ENCODE measurements around the gene HGF.

Gene HGF

GRCh38 chr7:81690251-81690650, 79.6 kb downstream of the HGF start:
- TF ChIP-seq GATA2 (IDR thresholded peaks at IDR 0.05; ENCODE audit: low read depth, low read length) (no peak), GATA3 (IDR thresholded peaks at IDR 0.05; ENCODE audit: low read depth, low read length) (no peak)

GRCh38 chr7:81688622-81689411, 81.0 kb downstream of the HGF start:
- TF ChIP-seq GATA2 (IDR thresholded peaks at IDR 0.05; ENCODE audit: low read depth, low read length) (no peak), GATA3 (IDR thresholded peaks at IDR 0.05; ENCODE audit: low read depth, low read length) (no peak)

- TF ChIP-seq GATA3 (IDR thresholded peaks at IDR 0.05; ENCODE audit: low read depth, low read length) (no peak), GATA2 (IDR thresholded peaks at IDR 0.05; ENCODE audit: low read depth, low read length) (no peak)
Observed at GRCh38 chr7:81687062-81687461, 82.8 kb downstream of the HGF start.

GRCh38 chr7:81685270-81685868, 84.5 kb downstream of the HGF start:
- TF ChIP-seq GATA2 (IDR thresholded peaks at IDR 0.05; ENCODE audit: low read depth, low read length), result no peak; the same call in 1 of the 2 replicates
- TF ChIP-seq GATA3 (IDR thresholded peaks at IDR 0.05; ENCODE audit: low read depth, low read length), result no peak

- TF ChIP-seq GATA2 (IDR thresholded peaks at IDR 0.05; ENCODE audit: low read depth, low read length) (peak; percentile 67), GATA3 (IDR thresholded peaks at IDR 0.05; ENCODE audit: low read depth, low read length) (peak; percentile 88)
Observed at GRCh38 chr7:81684514-81685269, 85.2 kb downstream of the HGF start.

- no peak for TF ChIP-seq GATA3 (IDR thresholded peaks at IDR 0.05; ENCODE audit: low read depth, low read length)
- no peak for TF ChIP-seq GATA2 (IDR thresholded peaks at IDR 0.05; ENCODE audit: low read depth, low read length)
Observed at GRCh38 chr7:81684033-81684432, 85.8 kb downstream of the HGF start.

- TF ChIP-seq GATA3 (IDR thresholded peaks at IDR 0.05; ENCODE audit: low read depth, low read length) (peak; percentile 71), GATA2 (IDR thresholded peaks at IDR 0.05; ENCODE audit: low read depth, low read length) (peak; percentile 84)
Observed at GRCh38 chr7:81682873-81683272, 87.0 kb downstream of the HGF start.

- no peak for TF ChIP-seq GATA3 (IDR thresholded peaks at IDR 0.05; ENCODE audit: low read depth, low read length)
- no peak for TF ChIP-seq GATA2 (IDR thresholded peaks at IDR 0.05; ENCODE audit: low read depth, low read length)
Observed at GRCh38 chr7:81680120-81680519, 89.7 kb downstream of the HGF start.

- TF ChIP-seq GATA3 (IDR thresholded peaks at IDR 0.05; ENCODE audit: low read depth, low read length) (no peak), GATA2 (IDR thresholded peaks at IDR 0.05; ENCODE audit: low read depth, low read length) (no peak)
Observed at GRCh38 chr7:81676813-81677212, 93.0 kb downstream of the HGF start.

- TF ChIP-seq GATA3 (IDR thresholded peaks at IDR 0.05; ENCODE audit: low read depth, low read length) (no peak), GATA2 (IDR thresholded peaks at IDR 0.05; ENCODE audit: low read depth, low read length) (no peak)
Observed at GRCh38 chr7:81676105-81676811, 93.6 kb downstream of the HGF start.

GRCh38 chr7:81674431-81674830, 95.4 kb downstream of the HGF start:
- TF ChIP-seq GATA3 (IDR thresholded peaks at IDR 0.05; ENCODE audit: low read depth, low read length), result no peak

- TF ChIP-seq GATA2 (IDR thresholded peaks at IDR 0.05; ENCODE audit: low read depth, low read length), result no peak
- no peak for TF ChIP-seq GATA3 (IDR thresholded peaks at IDR 0.05; ENCODE audit: low read depth, low read length)
Observed at GRCh38 chr7:81672872-81673271, 97.0 kb downstream of the HGF start.

- TF ChIP-seq GATA3 (IDR thresholded peaks at IDR 0.05; ENCODE audit: low read depth, low read length), result no peak
- no peak for TF ChIP-seq GATA2 (IDR thresholded peaks at IDR 0.05; ENCODE audit: low read depth, low read length)
Observed at GRCh38 chr7:81669476-81670105, 100.3 kb downstream of the HGF start.

- TF ChIP-seq GATA3 (IDR thresholded peaks at IDR 0.05; ENCODE audit: low read depth, low read length) (no peak), GATA2 (IDR thresholded peaks at IDR 0.05; ENCODE audit: low read depth, low read length) (no peak)
Observed at GRCh38 chr7:81666209-81666608, 103.6 kb downstream of the HGF start.

Measured in SH-SY5Y (cell line).